Activated T-helper 2 cell treated with anti-CD3 and anti-CD28 coated beads, Interferon-gamma antibody, Interleukin-2, Interleukin-4, amounts not matched to agents 10 μg/mL and 5 μg/mL and 100 μg/mL, durations not matched to agents 14 hours and 24 hours and 36 hours (primary cell): ENCODE measurements around the gene CHST2. TPM values are rescaled to one million over a fixed set of nuclear protein-coding genes. Genes with fewer than 3 reads are reported as not detected.

Source experiments
- DNase-seq: peaks from one replicate; pipeline ENCODE4 v3.0.0; 2021; ENCODE audit warnings: low spot score
- H3K27ac Mint-ChIP-seq: one replicate; pipeline ENCODE4 v1.8.0; 2021; ENCODE audit warnings: mixed read lengths
- H3K27me3 Mint-ChIP-seq: one replicate; pipeline ENCODE4 v1.8.0; 2021; ENCODE audit warnings: low read depth, mixed read lengths
- H3K36me3 Mint-ChIP-seq: one replicate; pipeline ENCODE4 v1.8.0; 2021; ENCODE audit warnings: low read depth, mixed read lengths
- H3K4me1 Mint-ChIP-seq: one replicate; pipeline ENCODE4 v1.8.0; 2021; ENCODE audit warnings: low read depth, mixed read lengths
- H3K4me3 Mint-ChIP-seq: one replicate; pipeline ENCODE4 v1.8.0; 2021; ENCODE audit warnings: low read depth, mild to moderate bottlenecking, moderate library complexity, mixed read lengths
- H3K9me3 Mint-ChIP-seq: one replicate; pipeline ENCODE4 v1.8.0; 2021; ENCODE audit warnings: mixed read lengths
- intact Hi-C: fragments of 100-400 bp; cut with micrococcal nuclease; formaldehyde crosslinking; loops from one replicate; pipeline ENCODE4 v1.15.1; 2023
- total RNA-seq: library from RNA; stranded (reverse); gene quantifications from 2 replicates; pipeline ENCODE4 v1.2.3, GENCODE V29; 2022

The CHST2 gene
- total RNA-seq, 1 donor from 2014 or later: 7.7 TPM

DNA sequence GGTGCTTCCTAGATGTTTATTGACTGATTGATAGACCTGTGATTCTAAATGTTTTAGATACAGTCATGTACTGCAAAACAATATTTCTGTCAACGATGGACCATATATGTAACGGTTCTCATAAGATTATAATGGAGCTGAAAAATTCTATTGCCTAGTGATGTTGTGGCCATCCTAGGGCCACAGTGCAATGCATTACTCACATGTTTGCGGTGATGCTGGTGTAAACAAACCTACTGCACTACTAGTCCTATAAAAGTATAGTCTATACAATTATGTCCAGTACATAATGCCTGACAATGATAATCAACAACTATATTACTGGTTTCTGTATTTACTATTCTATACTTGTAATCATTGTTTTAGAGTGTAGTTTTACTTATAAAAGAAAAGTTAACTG is 46.8 kb downstream of the CHST2 start:
- Mint-ChIP-seq H3K4me1 (peaks cover 80% of the 10 kb centered on the region), H3K27ac (no peak overlapping the region), H3K9me3 (no peaks in the 10 kb centered on the region), H3K27me3 (no peaks in the 10 kb centered on the region), H3K4me3 (no peak overlapping the region), H3K36me3 (peaks cover 5% of the 10 kb centered on the region)
- intact Hi-C loops: loop anchor here (5.0 kb wide), 5 partner anchors 116 to 371 kb away; partner anchors contain the start of gene U2SURP
- DNase-seq: no peak

DNA sequence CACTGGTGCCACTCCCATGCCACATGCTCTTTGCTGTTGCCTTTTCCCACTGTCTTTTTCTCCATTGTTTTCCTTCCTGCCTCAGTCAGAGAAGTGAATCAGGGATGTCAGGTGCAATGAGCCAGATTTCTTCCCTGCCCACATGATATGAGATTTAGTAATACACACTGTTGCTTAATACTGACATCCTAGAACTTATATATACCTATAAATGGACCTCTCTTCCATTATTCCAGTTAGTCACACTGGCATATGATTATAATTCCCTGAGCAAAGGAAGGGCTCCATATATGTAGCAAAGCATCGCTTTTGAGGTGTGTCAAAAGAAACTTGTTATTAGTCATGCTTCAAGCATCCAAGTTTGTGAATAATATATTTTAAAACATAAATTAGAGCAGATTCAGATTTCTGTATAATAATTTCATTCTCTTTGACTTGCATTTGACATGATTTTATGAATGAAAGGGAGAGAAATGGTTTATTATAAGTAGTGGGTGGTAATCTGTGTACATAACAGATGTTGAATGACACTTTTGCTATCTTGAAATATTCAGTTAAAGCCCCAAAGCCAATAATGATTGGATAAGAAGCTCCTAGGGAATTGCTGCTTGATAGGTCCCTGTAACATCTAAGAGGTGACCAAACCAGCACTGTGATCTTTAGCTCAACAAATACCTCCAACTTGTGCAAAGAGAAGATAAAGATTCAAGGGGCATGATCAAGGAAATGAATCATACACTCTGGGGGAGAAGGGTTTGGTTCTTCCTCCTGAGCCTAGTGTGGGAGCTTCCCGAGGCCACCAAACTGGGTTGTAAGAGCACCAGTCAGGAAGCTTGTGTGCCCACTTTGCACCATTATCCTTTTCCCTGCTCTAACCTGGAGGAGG is 48.6 kb downstream of the CHST2 start:
- H3K27ac Mint-ChIP-seq: peak overlapping the region; percentile 71
- no peaks in the 10 kb centered on the region for H3K27me3 Mint-ChIP-seq
- H3K9me3 Mint-ChIP-seq: peaks cover 11% of the 10 kb centered on the region
- intact Hi-C loops: loop anchor here (5.0 kb wide), 5 partner anchors 114 to 369 kb away; partner anchors contain the start of gene U2SURP
- H3K4me1 Mint-ChIP-seq: peaks cover 82% of the 10 kb centered on the region
- peaks cover 16% of the 10 kb centered on the region for H3K36me3 Mint-ChIP-seq
- no peak for DNase-seq
- no peak overlapping the region for H3K4me3 Mint-ChIP-seq

DNA sequence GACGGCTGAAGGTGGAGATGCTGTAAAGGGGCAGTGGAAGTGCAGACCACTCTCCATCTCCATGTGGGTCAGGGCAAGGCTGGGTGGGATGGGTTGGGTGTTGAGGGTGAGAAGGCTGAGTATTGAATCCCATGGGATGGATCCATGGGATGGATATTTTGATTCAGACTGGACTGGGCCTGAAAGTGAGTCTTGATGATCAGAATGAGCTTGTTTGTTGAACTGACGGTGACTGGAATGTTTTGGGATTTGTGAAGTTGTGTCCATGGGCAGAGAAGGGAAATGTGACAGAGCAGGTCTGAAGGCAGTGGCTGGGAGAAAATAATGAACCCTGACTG is 49.3 kb downstream of the CHST2 start:
- H3K4me1 Mint-ChIP-seq: peaks cover 76% of the 10 kb centered on the region
- peaks cover 15% of the 10 kb centered on the region for H3K9me3 Mint-ChIP-seq
- H3K36me3 Mint-ChIP-seq: peaks cover 20% of the 10 kb centered on the region
- DNase-seq: no peak
- H3K27me3 Mint-ChIP-seq: no peaks in the 10 kb centered on the region
- intact Hi-C loops: loop anchor here (5.0 kb wide), 5 partner anchors 113 to 368 kb away; partner anchors contain the start of gene U2SURP
- H3K4me3 Mint-ChIP-seq: no peak overlapping the region
- H3K27ac Mint-ChIP-seq: peak overlapping the region; percentile 71

DNA sequence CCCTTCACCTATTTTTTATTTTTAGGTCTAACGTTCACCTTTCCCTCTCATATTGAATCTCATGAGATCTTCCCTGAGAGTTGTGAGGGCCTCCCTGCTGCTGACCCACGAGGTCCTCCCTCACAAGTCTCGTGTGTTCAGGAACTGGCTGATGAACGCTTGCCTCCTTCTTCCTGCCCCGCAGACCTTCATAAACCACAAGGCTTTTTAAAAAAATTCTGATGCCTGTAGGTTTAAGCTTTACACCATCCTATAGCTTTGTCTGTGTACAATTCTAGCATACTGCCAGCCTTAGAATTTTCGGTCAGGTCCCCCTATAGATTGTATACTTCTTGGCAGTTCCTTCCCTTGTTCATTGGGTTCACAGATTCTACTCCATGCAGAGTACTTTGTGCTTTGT is 50.5 kb downstream of the CHST2 start:
- Mint-ChIP-seq H3K36me3 (peaks cover 26% of the 10 kb centered on the region), H3K9me3 (peaks cover 21% of the 10 kb centered on the region), H3K27me3 (no peaks in the 10 kb centered on the region), H3K27ac (peak overlapping the region; percentile 99), H3K4me3 (no peak overlapping the region), H3K4me1 (peaks cover 73% of the 10 kb centered on the region)
- intact Hi-C loops: loop anchor here (2.0 kb wide), 2 partner anchors 37 to 109 kb away; no protein-coding TSS in a partner anchor
- DNase-seq: no peak

DNA sequence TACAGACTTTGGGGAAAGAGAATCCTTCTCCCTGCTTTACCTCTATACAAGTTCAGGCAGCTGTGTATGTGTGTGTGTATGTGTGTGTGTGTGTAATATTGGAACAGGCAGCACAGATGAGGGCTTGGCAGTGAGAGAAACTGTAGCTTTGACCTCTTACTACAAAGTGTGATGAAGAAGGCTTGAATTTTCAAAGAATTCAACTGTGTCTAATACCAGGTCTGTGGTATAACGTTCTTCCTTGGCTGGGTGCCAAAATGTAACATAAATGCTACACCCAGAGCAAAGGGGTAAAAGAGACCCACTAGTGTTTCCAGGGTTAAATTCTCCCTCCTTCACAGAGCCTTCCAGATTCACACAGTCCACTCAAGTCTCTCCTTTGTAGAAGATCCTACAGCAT is 51.1 kb downstream of the CHST2 start:
- H3K4me1 Mint-ChIP-seq: peaks cover 70% of the 10 kb centered on the region
- no peak for DNase-seq
- peaks cover 26% of the 10 kb centered on the region for H3K36me3 Mint-ChIP-seq
- peak overlapping the region; percentile 63 for H3K4me3 Mint-ChIP-seq
- peaks cover 21% of the 10 kb centered on the region for H3K9me3 Mint-ChIP-seq
- no peaks in the 10 kb centered on the region for H3K27me3 Mint-ChIP-seq
- intact Hi-C loops: loop anchor here (2.0 kb wide), 2 partner anchors 36 to 110 kb away; no protein-coding TSS in a partner anchor
- H3K27ac Mint-ChIP-seq: peak overlapping the region; percentile 99

DNA sequence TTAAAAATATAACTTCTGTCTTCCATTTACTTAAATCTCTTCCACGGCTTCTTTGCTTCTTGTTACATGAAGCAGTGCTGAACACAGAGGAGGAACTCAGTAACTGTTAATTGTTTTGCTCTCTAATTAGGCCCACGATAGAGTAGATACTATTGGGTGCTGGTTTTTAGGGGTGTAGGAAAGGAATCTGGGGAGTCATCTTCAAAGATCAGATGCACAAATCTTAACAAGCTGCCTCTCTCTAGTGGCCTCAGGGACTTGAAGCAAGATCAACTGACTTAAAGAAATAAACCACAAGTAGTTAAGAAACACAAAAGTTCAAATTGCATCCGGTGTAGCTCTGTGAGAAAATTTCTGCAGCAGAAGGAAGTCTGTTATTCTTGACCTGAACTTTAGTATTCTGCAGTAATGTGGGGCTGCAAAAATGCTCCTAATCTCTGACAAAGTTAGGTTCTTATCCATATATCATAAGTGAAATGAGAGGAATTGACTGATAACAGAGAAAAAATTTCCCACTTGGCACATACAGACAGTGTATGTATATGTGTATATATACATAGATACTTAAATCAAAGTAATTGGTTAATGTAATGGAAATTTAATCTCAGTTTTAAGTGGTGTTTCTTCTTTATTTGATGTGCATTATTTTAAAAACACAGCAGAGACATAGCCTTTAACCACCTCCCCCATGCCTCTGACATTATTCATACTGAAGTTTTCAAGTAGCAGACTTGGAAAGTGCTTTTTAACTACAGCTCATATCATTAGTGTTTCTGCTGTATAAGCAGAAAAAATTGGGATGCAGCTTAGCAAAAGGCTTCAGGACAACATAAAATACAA is 51.8 kb downstream of the CHST2 start:
- Mint-ChIP-seq H3K27ac (peak overlapping the region; percentile 99), H3K9me3 (peaks cover 21% of the 10 kb centered on the region), H3K4me1 (peaks cover 65% of the 10 kb centered on the region), H3K4me3 (peak overlapping the region; percentile 63), H3K27me3 (no peaks in the 10 kb centered on the region), H3K36me3 (peaks cover 26% of the 10 kb centered on the region)
- intact Hi-C loops: loop anchor here (2.0 kb wide), 2 partner anchors 35 to 111 kb away; no protein-coding TSS in a partner anchor
- DNase-seq: no peak

DNA sequence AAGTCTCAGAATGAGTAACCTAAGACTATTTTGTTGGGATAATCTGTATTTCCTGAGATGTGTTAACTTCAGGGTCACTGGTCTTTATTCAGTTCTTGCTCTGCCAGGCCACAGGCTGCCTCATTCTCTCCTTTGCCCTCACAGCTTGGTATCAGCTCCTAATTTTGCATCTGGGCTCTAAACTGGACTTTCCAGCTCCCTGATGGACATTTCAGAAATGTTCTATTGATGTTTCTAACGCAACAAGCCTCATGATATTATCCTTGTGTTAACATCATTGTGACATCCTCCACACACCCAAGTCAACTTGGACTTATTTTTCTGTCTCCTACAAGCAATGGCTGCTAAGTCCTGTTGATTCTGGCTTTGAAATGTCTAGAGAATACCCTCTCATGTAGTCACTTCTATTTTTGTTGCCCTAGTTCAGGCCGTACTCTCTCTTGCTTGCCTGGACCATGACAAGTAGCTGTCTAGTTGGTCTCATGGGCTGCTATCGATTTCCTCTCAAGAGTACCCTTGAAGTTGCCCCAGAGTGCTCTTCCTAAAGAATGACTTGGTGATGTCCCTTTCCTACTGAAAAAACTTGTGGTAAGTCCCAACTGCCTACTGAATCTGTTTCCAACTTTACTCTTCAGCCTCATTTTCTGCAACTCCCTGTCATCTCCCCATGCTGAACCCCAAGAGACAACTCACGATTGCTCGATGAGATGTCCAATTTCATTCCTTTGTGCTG is 52.7 kb downstream of the CHST2 start:
- intact Hi-C loops: no loop called here
- Mint-ChIP-seq H3K27me3 (no peaks in the 10 kb centered on the region), H3K9me3 (peaks cover 21% of the 10 kb centered on the region), H3K4me3 (no peak overlapping the region), H3K27ac (peak overlapping the region; percentile 64), H3K36me3 (peaks cover 26% of the 10 kb centered on the region), H3K4me1 (peaks cover 62% of the 10 kb centered on the region)
- DNase-seq: no peak

DNA sequence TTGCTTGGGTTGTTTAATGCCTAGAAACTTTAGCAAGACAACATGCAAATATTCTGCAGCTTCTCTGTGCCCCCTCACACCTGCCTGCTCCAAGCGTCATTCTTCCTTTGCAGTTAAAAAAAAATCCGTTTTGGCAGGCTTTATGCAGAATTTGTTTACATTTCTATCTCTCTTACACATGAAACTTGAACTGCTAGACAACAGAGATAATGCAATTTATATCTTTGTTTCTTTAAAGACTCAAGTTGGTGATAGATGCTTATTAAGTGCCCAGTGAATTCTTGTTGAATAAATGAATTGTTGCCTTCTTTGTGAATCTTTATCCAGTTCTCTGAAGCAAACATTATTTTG is 53.2 kb downstream of the CHST2 start:
- Mint-ChIP-seq H3K4me1 (peaks cover 59% of the 10 kb centered on the region), H3K9me3 (peaks cover 21% of the 10 kb centered on the region), H3K4me3 (no peak overlapping the region), H3K27ac (peak overlapping the region; percentile 64), H3K27me3 (no peaks in the 10 kb centered on the region), H3K36me3 (peaks cover 26% of the 10 kb centered on the region)
- intact Hi-C loops: no loop called here
- no peak for DNase-seq

DNA sequence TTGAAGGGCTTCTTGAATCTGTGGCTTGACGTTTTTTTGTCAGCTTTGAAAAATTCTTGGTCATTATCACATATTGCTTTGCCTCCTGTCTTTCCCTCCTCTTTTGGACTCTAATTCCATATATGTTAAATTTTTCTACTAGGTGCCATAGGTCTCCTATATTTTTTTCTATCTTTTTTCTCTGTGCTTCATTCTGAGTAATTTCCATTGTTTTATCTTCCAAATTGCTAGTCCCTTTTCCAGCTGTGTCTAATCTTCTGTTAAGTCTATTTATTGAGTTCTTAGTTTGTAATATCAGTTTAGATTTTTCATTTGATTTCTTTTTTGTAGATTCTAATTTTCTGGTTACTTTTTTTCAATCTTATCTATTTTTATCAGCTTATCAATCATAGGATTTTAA is 53.7 kb downstream of the CHST2 start:
- H3K27ac Mint-ChIP-seq: no peak overlapping the region
- H3K27me3 Mint-ChIP-seq: no peaks in the 10 kb centered on the region
- H3K36me3 Mint-ChIP-seq: peaks cover 26% of the 10 kb centered on the region
- H3K9me3 Mint-ChIP-seq: peaks cover 21% of the 10 kb centered on the region
- intact Hi-C loops: no loop called here
- no peak overlapping the region for H3K4me3 Mint-ChIP-seq
- peaks cover 55% of the 10 kb centered on the region for H3K4me1 Mint-ChIP-seq
- DNase-seq: no peak

Other genes starting within 250 kb of the CHST2 start
- gene PCOLCE2, start 230.7 kb upstream of the CHST2 start, total RNA-seq: not detected in 2 replicates
- gene PAQR9, start 156.1 kb upstream of the CHST2 start, total RNA-seq: not detected in 2 replicates
- 176 TPM in 2 replicates for gene U2SURP, start 118.2 kb upstream of the CHST2 start, total RNA-seq